CD4-positive, alpha-beta T cell treated with Interferon gamma for 1 hour (primary cell): Measurements from ENCODE around the gene VAT1L.

ENCODE experiments used
- DNase-seq: peaks from one replicate; pipeline ENCODE4 v3.0.0-alpha.2; 2020

The VAT1L gene

GRCh38 chr16:77873066-77873465, 84.7 kb downstream of the VAT1L start:
- DNase-seq: no peak

GRCh38 chr16:77874347-77874746, 86.0 kb downstream of the VAT1L start:
- no peak for DNase-seq

- DNase-seq: no peak
These were observed 88.4 kb downstream of the VAT1L start for GRCh38 chr16:77876776-77877175.

GRCh38 chr16:77877712-77878347, 89.5 kb downstream of the VAT1L start:
- no peak for DNase-seq

- DNase-seq: no peak
These were observed 93.1 kb downstream of the VAT1L start for GRCh38 chr16:77881355-77882030.

- DNase-seq: no peak
These were observed 94.0 kb downstream of the VAT1L start for GRCh38 chr16:77882358-77882757.

- DNase-seq: no peak
These were observed 97.4 kb downstream of the VAT1L start for GRCh38 chr16:77885571-77886295.

- DNase-seq: no peak
These were observed 100.5 kb downstream of the VAT1L start for GRCh38 chr16:77888871-77889270.

- no peak for DNase-seq
These were observed 101.7 kb downstream of the VAT1L start for GRCh38 chr16:77890075-77890474.

- DNase-seq: no peak
These were observed 105.8 kb downstream of the VAT1L start for GRCh38 chr16:77894162-77894561.

GRCh38 chr16:77895962-77896361, 107.6 kb downstream of the VAT1L start:
- no peak for DNase-seq

- DNase-seq: no peak
These were observed 108.2 kb downstream of the VAT1L start for GRCh38 chr16:77896415-77897128.

- DNase-seq: no peak
These were observed 108.7 kb downstream of the VAT1L start for GRCh38 chr16:77897129-77897437.

- no peak for DNase-seq
These were observed 109.7 kb downstream of the VAT1L start for GRCh38 chr16:77897831-77898605.

- DNase-seq: no peak
These were observed 110.4 kb downstream of the VAT1L start for GRCh38 chr16:77898671-77899211.

- no peak for DNase-seq
These were observed 111.1 kb downstream of the VAT1L start for GRCh38 chr16:77899416-77899815.

- DNase-seq: no peak
These were observed 117.1 kb downstream of the VAT1L start for GRCh38 chr16:77905374-77905920.

GRCh38 chr16:77910021-77910420, 121.7 kb downstream of the VAT1L start:
- no peak for DNase-seq

- no peak for DNase-seq
These were observed 124.3 kb downstream of the VAT1L start for GRCh38 chr16:77912617-77913016.

- DNase-seq: no peak
These were observed 125.4 kb downstream of the VAT1L start for GRCh38 chr16:77913738-77914253.

- DNase-seq: no peak
These were observed 127.7 kb downstream of the VAT1L start for GRCh38 chr16:77916111-77916510.

- DNase-seq: no peak
These were observed 129.6 kb downstream of the VAT1L start for GRCh38 chr16:77917971-77918370.
